Measurements from ENCODE around the gene IZUMO2.

GRCh38 chr19:50198431-50199258 is 35.6 kb upstream of the IZUMO2 start:
- TF ChIP-seq, protein P1, sequence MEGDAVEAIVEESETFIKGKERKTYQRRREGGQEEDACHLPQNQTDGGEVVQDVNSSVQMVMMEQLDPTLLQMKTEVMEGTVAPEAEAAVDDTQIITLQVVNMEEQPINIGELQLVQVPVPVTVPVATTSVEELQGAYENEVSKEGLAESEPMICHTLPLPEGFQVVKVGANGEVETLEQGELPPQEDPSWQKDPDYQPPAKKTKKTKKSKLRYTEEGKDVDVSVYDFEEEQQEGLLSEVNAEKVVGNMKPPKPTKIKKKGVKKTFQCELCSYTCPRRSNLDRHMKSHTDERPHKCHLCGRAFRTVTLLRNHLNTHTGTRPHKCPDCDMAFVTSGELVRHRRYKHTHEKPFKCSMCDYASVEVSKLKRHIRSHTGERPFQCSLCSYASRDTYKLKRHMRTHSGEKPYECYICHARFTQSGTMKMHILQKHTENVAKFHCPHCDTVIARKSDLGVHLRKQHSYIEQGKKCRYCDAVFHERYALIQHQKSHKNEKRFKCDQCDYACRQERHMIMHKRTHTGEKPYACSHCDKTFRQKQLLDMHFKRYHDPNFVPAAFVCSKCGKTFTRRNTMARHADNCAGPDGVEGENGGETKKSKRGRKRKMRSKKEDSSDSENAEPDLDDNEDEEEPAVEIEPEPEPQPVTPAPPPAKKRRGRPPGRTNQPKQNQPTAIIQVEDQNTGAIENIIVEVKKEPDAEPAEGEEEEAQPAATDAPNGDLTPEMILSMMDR (IDR thresholded peaks at IDR 0.05; ENCODE audit: low read depth, low read length, poor library complexity, severe bottlenecking), result no peak
- TF ChIP-seq EZH2phosphoT487 (IDR thresholded peaks at IDR 0.05; ENCODE audit: borderline replicate concordance, low read length), result no peak

Measured in DOHH2 (cell line).